Epithelial cell of esophagus (primary cell): ENCODE results near the gene NKAIN4.

Experiments
- DNase-seq: peaks from one replicate; pipeline ENCODE4 v3.0.0; 2010; ENCODE audit warnings: low read depth
- H3K4me3 ChIP-seq: 2 replicates; pipeline ENCODE4 v1.5.1; 2011; ENCODE audit warnings: mild to moderate bottlenecking, low read length, control low read depth
- CTCF ChIP-seq: IDR thresholded peaks from 2 replicates; pipeline ENCODE4 v1.5.1; 2011; ENCODE audit warnings: low read depth, mild to moderate bottlenecking, low read length, control low read depth, inconsistent platforms; ENCODE audit not compliant: insufficient read depth; ENCODE audit errors: missing control alignments

The NKAIN4 gene

GRCh38 chr20:63241272-63241671, 13.0 kb downstream of the NKAIN4 start:
- no peak overlapping the region for H3K4me3 ChIP-seq
- no peak for DNase-seq
- TF ChIP-seq CTCF: no peak

GRCh38 chr20:63240004-63240403, 14.3 kb downstream of the NKAIN4 start:
- DNase-seq: no peak
- no peak overlapping the region for H3K4me3 ChIP-seq
- TF ChIP-seq CTCF: no peak

- no peak for DNase-seq
- TF ChIP-seq CTCF: no peak
- H3K4me3 ChIP-seq: no peak overlapping the region
These were observed 14.8 kb downstream of the NKAIN4 start for GRCh38 chr20:63239431-63239830.

GRCh38 chr20:63238514-63239125, 15.6 kb downstream of the NKAIN4 start:
- H3K4me3 ChIP-seq: no peak overlapping the region
- TF ChIP-seq CTCF: no peak
- no peak for DNase-seq

- H3K4me3 ChIP-seq: no peak overlapping the region
- no peak for DNase-seq
- TF ChIP-seq CTCF: no peak
These were observed 16.2 kb downstream of the NKAIN4 start for GRCh38 chr20:63238031-63238430.

- no peak for DNase-seq
- no peak for TF ChIP-seq CTCF
- no peak overlapping the region for H3K4me3 ChIP-seq
These were observed 18.0 kb downstream of the NKAIN4 start for GRCh38 chr20:63236116-63236837.

- DNase-seq: no peak
- no peak for TF ChIP-seq CTCF
- no peak within 1 kb of the TSS for H3K4me3 ChIP-seq
These were observed 18.8 kb downstream of the NKAIN4 start, which contains the start of gene BIRC7 for GRCh38 chr20:63235399-63235983. Gene BIRC7 (plus strand): TSS chr20:63235905. CDS start chr20:63236097, 192 bp downstream.
